ENCODE results near the gene PYGL.
"Not testable (repeated sequence)": the region's sequence is repeated elsewhere in the genome, so short reads cannot be mapped to it uniquely, and the experiment has no call there.

Gene PYGL

DNA sequence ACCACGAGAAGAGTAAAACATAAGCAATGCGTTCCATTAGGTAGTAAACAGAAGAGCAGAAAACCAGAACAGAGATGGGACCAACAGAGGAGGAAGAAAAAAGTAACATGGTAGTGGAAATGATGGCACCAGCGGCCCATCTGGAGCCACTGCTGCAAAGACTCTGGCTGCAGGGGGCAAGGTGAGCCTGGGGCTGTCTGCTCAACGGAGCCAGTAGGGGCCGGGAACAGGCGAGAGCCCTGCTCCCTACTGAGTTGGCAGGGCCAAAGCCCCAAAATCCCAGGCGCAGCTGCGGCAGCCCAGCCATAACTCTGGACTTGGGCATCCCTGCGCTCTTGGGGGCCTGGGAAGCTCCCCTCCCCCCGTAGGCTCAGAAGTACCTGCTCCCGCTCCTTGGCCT is 28.5 kb upstream of the PYGL start:
- Histone ChIP-seq H3K9me3 (ENCODE audit: control insufficient read depth, low read length) (no peaks in the 10 kb centered on the region), H3K36me3 (ENCODE audit: control insufficient read depth, insufficient read depth, low read length) (no peaks in the 10 kb centered on the region), H3K4me3 (ENCODE audit: extremely low read depth, insufficient read depth, low read length, poor library complexity, severe bottlenecking) (no peak overlapping the region), H3K4me1 (ENCODE audit: control insufficient read depth, insufficient read depth, low read length, poor library complexity, severe bottlenecking) (no peaks in the 10 kb centered on the region), H3K27ac (ENCODE audit: low read depth, low read length, severe bottlenecking) (no peak overlapping the region)
- WGBS, 2 experiments (ENCODE audit: insufficient coverage in 2 of 2) = 90% methylated on average over 10 to 11 of the region's 11 CpGs

DNA sequence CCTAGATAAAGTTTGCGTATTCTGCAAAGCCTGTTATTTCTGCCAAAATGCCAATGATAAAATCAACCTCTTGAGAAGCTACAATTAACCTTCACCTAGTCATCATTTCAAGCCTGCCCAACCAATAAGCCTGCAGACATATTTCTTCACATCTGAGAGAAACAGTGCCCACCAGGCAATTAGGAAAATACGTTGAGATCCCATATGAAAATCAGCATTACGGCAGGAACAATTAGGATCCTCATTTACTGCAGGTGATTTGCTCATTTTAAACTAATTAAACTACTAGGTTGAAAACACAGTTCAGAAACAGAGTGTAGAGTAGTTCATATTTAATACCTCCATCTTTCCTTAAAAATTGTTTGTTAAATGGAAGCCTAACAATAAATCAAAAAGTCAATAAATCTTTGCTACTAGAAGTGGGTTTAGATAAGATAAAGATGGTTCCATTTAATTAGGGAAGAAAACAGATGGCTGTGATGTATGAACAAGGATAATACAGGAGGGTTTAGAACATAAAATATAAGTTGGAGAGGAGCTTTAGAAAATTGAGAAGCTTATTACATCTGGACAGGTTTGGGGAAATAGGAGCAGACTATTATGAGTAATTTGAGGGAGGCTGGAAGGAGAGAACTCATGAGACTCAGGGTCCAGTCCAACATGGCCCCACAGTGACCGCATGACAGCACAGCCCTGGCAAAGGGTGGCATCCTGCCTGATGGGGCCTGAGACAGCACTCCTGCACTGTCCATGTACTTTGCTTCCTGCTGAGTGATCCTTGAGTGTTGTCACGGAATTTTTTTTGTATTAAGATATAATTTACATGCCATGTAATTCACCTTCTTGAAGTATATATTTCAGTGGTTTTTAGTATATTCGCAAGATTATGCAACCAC is 26.9 kb upstream of the PYGL start:
- no peak overlapping the region for H3K27ac ChIP-seq (ENCODE audit: low read depth, low read length, severe bottlenecking)
- no peaks in the 10 kb centered on the region for H3K4me1 ChIP-seq (ENCODE audit: control insufficient read depth, insufficient read depth, low read length, poor library complexity, severe bottlenecking)
- WGBS, 2 experiments (ENCODE audit: insufficient coverage in 2 of 2) = 90 to 98% methylated on average over 3 of the region's 6 CpGs
- H3K36me3 ChIP-seq (ENCODE audit: control insufficient read depth, insufficient read depth, low read length) = no peaks in the 10 kb centered on the region
- H3K9me3 ChIP-seq (ENCODE audit: control insufficient read depth, low read length) = no peaks in the 10 kb centered on the region
- H3K4me3 ChIP-seq (ENCODE audit: extremely low read depth, insufficient read depth, low read length, poor library complexity, severe bottlenecking) = no peak overlapping the region

DNA sequence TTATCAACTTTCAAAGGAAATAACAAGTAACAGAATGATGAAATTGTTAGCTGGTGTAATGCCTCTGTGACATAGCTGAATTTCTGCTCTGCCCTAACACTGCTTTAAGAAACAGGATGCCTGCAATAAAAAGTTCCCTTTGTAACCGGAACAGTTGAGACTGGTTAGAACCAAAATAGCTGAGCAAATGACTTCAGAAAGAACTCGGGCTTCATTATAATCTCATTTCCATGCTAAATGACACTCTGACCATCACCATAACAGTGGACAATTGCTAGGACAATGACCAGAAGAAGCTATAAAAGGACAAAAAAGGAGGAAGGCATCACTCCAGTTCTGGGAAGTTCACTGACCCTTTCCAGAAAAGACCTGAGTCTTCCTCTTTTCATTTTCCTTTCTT is 23.5 kb upstream of the PYGL start:
- Histone ChIP-seq H3K27ac (ENCODE audit: low read depth, low read length, severe bottlenecking) (no peak overlapping the region), H3K4me3 (ENCODE audit: extremely low read depth, insufficient read depth, low read length, poor library complexity, severe bottlenecking) (no peak overlapping the region), H3K36me3 (ENCODE audit: control insufficient read depth, insufficient read depth, low read length) (no peaks in the 10 kb centered on the region), H3K4me1 (ENCODE audit: control insufficient read depth, insufficient read depth, low read length, poor library complexity, severe bottlenecking) (no peaks in the 10 kb centered on the region), H3K9me3 (ENCODE audit: control insufficient read depth, low read length) (no peaks in the 10 kb centered on the region)
- WGBS, 2 experiments (ENCODE audit: insufficient coverage in 2 of 2) = 83 to 89% methylated on average over 1 to 2 of the region's 2 CpGs

DNA sequence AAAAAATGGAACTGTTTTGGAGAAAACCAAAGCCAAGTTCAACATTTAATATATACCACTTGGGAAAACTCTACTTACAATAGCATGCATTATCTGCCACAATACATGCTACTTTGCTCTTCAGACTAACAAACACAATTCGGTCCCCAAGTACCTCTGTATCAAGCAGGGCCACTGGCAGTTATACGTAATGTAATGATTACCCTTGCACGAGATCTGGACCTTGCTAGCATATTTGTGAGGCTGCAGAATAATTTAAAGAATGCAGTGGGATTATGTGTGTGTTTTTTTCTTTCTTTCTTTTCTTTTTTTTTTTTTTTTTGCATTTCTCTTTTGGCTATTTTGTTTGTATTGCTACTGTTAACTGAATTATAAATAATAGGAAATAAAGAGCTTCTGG is 22.8 kb upstream of the PYGL start:
- Histone ChIP-seq H3K36me3 (ENCODE audit: control insufficient read depth, insufficient read depth, low read length) (no peaks in the 10 kb centered on the region), H3K4me3 (ENCODE audit: extremely low read depth, insufficient read depth, low read length, poor library complexity, severe bottlenecking) (no peak overlapping the region), H3K4me1 (ENCODE audit: control insufficient read depth, insufficient read depth, low read length, poor library complexity, severe bottlenecking) (no peaks in the 10 kb centered on the region), H3K27ac (ENCODE audit: low read depth, low read length, severe bottlenecking) (no peak overlapping the region), H3K9me3 (ENCODE audit: control insufficient read depth, low read length) (no peaks in the 10 kb centered on the region)
- WGBS, 2 experiments (ENCODE audit: insufficient coverage in 2 of 2) = 100% methylated on average over 1 of the region's 3 CpGs; no CpG with 5 or more reads in 1 of the 2 experiments

DNA sequence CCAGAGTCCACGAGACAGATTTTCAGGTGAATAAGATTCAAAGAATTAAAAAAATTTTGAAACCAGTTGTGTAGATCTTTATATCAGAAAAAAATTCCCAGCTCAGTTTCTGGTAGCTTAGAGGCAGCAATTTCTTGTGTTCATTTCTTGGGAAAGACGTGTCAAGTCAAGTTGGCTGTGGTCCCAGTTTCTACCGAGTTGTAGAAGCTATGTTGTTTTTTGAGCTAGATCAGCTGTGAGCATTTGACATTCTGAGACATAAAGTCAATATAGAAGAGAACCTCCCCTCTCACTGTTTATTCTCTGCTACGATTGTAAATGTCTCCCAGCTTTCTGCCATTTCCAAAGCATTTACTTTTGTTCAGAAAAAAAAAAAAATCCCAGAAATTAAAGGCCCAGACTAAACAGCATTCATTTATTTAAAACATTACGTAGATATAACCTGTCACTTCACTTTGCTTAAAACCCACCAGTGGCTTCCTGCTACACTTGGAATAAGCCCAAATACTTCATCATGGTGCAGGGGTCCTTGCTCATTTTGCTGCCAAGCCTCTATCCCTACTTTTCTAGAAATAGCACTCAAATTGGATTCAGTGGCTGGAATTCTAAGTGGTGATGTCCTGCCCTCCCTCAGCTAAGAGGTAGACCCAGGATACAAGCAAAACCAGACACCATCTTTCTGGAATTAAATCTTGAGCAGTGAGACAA is 20.6 kb upstream of the PYGL start:
- H3K4me1 ChIP-seq (ENCODE audit: control insufficient read depth, insufficient read depth, low read length, poor library complexity, severe bottlenecking) = no peaks in the 10 kb centered on the region
- no peaks in the 10 kb centered on the region for H3K36me3 ChIP-seq (ENCODE audit: control insufficient read depth, insufficient read depth, low read length)
- no peaks in the 10 kb centered on the region for H3K9me3 ChIP-seq (ENCODE audit: control insufficient read depth, low read length)
- H3K4me3 ChIP-seq (ENCODE audit: extremely low read depth, insufficient read depth, low read length, poor library complexity, severe bottlenecking) = no peak overlapping the region
- WGBS, 2 experiments (ENCODE audit: insufficient coverage in 2 of 2) = 93 to 100% methylated on average over 3 to 4 of the region's 5 CpGs
- H3K27ac ChIP-seq (ENCODE audit: low read depth, low read length, severe bottlenecking) = no peak overlapping the region

DNA sequence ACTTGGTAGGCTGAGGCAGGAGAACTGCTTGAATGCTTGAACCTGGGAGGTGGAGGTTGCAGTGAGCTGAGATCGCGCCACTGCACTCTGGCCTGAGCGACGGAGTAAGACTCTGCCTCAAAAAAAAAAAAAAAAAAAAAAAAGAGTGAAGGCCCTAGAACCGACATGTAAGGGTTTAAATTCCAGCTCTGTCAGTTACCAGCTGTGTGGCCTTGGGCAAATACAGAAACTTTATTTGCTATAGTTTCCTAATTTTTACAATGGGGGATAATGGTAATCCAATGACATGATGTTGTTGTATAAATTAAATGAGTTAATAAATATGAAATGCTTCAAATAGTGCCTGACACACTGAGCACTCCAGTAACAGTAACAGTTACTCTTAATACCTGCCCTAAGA is 19.6 kb upstream of the PYGL start:
- no peaks in the 10 kb centered on the region for H3K36me3 ChIP-seq (ENCODE audit: control insufficient read depth, insufficient read depth, low read length)
- H3K4me3 ChIP-seq (ENCODE audit: extremely low read depth, insufficient read depth, low read length, poor library complexity, severe bottlenecking) = no peak overlapping the region
- WGBS, 2 experiments (ENCODE audit: insufficient coverage in 2 of 2) = 78% methylated on average over 4 of the region's 5 CpGs; no CpG with 5 or more reads in 1 of the 2 experiments
- H3K27ac ChIP-seq (ENCODE audit: low read depth, low read length, severe bottlenecking) = no peak overlapping the region
- no peaks in the 10 kb centered on the region for H3K4me1 ChIP-seq (ENCODE audit: control insufficient read depth, insufficient read depth, low read length, poor library complexity, severe bottlenecking)
- no peaks in the 10 kb centered on the region for H3K9me3 ChIP-seq (ENCODE audit: control insufficient read depth, low read length)

DNA sequence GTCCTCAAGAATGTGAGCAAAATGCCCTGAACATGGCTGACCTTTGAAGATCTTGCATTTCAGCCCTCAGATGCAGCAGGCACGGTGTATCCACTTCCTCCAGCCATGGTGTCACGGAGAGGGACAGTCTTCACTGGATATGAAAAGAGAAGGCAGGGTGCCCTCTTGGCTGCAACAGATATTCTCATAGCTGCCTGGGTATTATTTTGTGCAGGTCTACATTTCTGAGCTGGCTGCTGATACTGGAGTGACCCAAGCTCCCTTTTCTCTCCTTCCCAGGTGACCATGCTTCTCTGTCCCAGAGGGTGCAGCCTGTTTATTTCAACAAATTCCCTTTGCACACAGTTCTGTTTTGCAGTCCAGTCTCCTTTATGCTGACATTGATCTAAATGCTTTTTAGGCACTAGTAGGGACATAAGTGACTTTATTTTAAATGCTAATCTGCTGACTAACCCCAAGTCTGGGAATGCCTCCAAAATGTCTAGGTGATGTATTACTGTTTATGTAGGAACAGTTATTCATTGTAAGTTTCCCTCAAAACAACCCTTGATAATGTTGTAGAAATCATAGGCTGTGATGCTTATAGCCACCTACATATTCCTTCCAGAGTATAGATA is 17.4 kb upstream of the PYGL start:
- Histone ChIP-seq H3K36me3 (ENCODE audit: control insufficient read depth, insufficient read depth, low read length) (no peaks in the 10 kb centered on the region), H3K4me1 (ENCODE audit: control insufficient read depth, insufficient read depth, low read length, poor library complexity, severe bottlenecking) (no peaks in the 10 kb centered on the region), H3K27ac (ENCODE audit: low read depth, low read length, severe bottlenecking) (peak overlapping the region; percentile 3), H3K9me3 (ENCODE audit: control insufficient read depth, low read length) (no peaks in the 10 kb centered on the region), H3K4me3 (ENCODE audit: extremely low read depth, insufficient read depth, low read length, poor library complexity, severe bottlenecking) (no peak overlapping the region)
- 80 to 86% methylated on average over 2 of the region's 2 CpGs for WGBS, 2 experiments (ENCODE audit: insufficient coverage in 2 of 2)

DNA sequence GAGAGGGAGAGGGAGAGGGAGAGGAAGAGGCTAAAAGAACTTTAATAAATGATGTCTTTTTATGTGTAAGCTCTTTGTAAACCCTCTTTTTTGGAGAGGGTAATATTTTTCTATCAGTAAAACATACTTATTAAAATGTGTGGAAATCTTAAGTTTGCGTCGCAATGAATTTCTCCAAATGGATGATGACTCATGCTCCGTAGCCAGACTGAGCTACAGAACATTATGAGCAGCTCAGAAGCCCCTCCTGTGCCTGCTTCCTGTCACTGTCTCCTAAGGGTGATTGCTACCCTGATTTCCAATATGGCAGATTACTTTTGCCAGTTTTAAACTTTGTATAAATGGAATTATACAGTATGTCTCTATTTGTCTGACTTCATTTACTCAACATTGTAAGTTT is 13.0 kb upstream of the PYGL start:
- no peak overlapping the region for H3K27ac ChIP-seq (ENCODE audit: low read depth, low read length, severe bottlenecking)
- H3K4me1 ChIP-seq (ENCODE audit: control insufficient read depth, insufficient read depth, low read length, poor library complexity, severe bottlenecking) = peaks cover 7% of the 10 kb centered on the region
- no peaks in the 10 kb centered on the region for H3K9me3 ChIP-seq (ENCODE audit: control insufficient read depth, low read length)
- H3K36me3 ChIP-seq (ENCODE audit: control insufficient read depth, insufficient read depth, low read length) = no peaks in the 10 kb centered on the region
- H3K4me3 ChIP-seq (ENCODE audit: extremely low read depth, insufficient read depth, low read length, poor library complexity, severe bottlenecking) = no peak overlapping the region
- 87 to 89% methylated on average over 3 of the region's 3 CpGs for WGBS, 2 experiments (ENCODE audit: insufficient coverage in 2 of 2)

DNA sequence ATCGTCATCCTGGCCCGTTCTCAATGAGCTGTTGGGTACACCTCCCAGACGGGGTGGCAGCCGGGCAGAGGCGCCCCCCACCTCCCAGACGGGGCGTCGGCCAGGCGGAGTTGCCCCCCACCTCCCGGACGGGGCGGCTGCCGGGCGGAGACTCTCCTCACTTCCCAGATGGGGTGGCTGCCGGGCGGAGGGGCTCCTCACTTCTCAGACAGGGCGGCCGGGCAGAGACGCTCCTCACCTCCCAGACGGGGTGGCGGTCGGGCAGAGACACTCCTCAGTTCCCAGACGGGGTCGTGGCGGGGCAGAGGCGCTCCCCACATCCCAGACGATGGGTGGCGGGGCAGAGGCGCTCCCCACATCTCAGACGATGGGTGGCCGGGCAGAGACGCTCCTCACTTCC is 12.1 kb upstream of the PYGL start:
- H3K27ac ChIP-seq (ENCODE audit: low read depth, low read length, severe bottlenecking); H3K36me3 ChIP-seq (ENCODE audit: control insufficient read depth, insufficient read depth, low read length); H3K4me1 ChIP-seq (ENCODE audit: control insufficient read depth, insufficient read depth, low read length, poor library complexity, severe bottlenecking); H3K4me3 ChIP-seq (ENCODE audit: extremely low read depth, insufficient read depth, low read length, poor library complexity, severe bottlenecking); H3K9me3 ChIP-seq (ENCODE audit: control insufficient read depth, low read length): not testable (repeated sequence)
- 94 to 95% methylated on average over 11 to 23 of the region's 32 CpGs for WGBS, 2 experiments (ENCODE audit: insufficient coverage in 2 of 2)

DNA sequence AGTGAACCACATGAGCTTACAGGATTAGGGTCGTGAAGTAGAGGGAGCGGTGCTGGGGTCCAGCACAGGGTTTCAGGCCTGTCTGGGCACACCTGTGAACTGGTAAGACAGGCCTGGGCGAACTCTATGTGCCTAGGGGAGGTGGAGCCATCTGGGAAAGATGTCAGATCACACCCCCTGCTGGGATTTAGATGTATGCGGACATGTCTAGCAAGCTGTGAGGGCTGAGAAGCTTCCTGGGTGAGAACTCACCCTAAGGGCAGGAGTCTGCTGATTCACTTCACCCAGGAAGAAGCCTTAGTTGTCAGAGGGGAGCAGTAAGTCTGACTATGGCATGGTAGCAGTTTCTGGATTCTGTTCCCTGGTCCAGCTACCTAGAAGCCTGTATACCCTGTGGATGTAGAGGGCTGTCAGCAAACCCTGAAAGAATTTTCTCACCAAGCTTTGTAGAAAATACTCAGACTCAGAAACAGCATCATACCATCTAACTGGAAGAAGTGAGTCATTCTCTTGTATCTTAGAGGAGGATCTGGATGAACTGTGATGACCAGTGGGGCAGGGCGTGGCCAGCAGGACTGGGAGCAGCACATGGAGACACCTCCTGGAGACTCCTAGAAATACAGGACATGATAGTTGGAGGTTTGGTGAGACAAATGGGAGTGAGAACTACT is 11.2 kb upstream of the PYGL start:
- Histone ChIP-seq H3K9me3 (ENCODE audit: control insufficient read depth, low read length) (no peaks in the 10 kb centered on the region), H3K36me3 (ENCODE audit: control insufficient read depth, insufficient read depth, low read length) (no peaks in the 10 kb centered on the region), H3K4me1 (ENCODE audit: control insufficient read depth, insufficient read depth, low read length, poor library complexity, severe bottlenecking) (peaks cover 7% of the 10 kb centered on the region), H3K27ac (ENCODE audit: low read depth, low read length, severe bottlenecking) (peak overlapping the region; percentile 95), H3K4me3 (ENCODE audit: extremely low read depth, insufficient read depth, low read length, poor library complexity, severe bottlenecking) (no peak overlapping the region)
- 70 to 79% methylated on average over 4 to 5 of the region's 5 CpGs for WGBS, 2 experiments (ENCODE audit: insufficient coverage in 2 of 2)

Measured in mesodermal cell (in vitro differentiated cells).